Measurements from ENCODE around the gene FARP1. TPM values are rescaled to one million over a fixed set of nuclear protein-coding genes. Genes with fewer than 3 reads are reported as not detected.

The FARP1 gene
- total RNA-seq, 6 experiments from 2014 or later = 44.9 to 104 (median 80.0) TPM

GRCh38 chr13:98173431-98174152, 30.7 kb downstream of the FARP1 start:
- DNase-seq (peak; percentile 73 to 84 (median 75)), ATAC-seq (peak; percentile 86 to 90 (median 90))
- Histone ChIP-seq H3K9me3 (no peaks in the 10 kb centered on the region), H3K27me3 (no peaks in the 10 kb centered on the region), H3K4me3 (peak overlapping the region in 2 of 3 donors; percentile 9 to 25), H3K27ac (peak overlapping the region; percentile 71 to 89 (median 74)), H3K4me1 (peaks cover 0 to 40% (median 23%) of the 10 kb centered on the region in 4 donors), H3K36me3 (no peaks in the 10 kb centered on the region)
- intact Hi-C loops (cut with DNase I) = no loop called here
- TF ChIP-seq, protein P1, sequence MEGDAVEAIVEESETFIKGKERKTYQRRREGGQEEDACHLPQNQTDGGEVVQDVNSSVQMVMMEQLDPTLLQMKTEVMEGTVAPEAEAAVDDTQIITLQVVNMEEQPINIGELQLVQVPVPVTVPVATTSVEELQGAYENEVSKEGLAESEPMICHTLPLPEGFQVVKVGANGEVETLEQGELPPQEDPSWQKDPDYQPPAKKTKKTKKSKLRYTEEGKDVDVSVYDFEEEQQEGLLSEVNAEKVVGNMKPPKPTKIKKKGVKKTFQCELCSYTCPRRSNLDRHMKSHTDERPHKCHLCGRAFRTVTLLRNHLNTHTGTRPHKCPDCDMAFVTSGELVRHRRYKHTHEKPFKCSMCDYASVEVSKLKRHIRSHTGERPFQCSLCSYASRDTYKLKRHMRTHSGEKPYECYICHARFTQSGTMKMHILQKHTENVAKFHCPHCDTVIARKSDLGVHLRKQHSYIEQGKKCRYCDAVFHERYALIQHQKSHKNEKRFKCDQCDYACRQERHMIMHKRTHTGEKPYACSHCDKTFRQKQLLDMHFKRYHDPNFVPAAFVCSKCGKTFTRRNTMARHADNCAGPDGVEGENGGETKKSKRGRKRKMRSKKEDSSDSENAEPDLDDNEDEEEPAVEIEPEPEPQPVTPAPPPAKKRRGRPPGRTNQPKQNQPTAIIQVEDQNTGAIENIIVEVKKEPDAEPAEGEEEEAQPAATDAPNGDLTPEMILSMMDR (IDR thresholded peaks at IDR 0.05) = no peak
- TF ChIP-seq POLR2A (IDR thresholded peaks at IDR 0.05) = peak; percentile 59
- WGBS (ENCODE audit: insufficient coverage, low coverage, low lambda C conversion rate, missing lambda C conversion rate) = 12% methylated on average over 9 of the region's 9 CpGs

DNA sequence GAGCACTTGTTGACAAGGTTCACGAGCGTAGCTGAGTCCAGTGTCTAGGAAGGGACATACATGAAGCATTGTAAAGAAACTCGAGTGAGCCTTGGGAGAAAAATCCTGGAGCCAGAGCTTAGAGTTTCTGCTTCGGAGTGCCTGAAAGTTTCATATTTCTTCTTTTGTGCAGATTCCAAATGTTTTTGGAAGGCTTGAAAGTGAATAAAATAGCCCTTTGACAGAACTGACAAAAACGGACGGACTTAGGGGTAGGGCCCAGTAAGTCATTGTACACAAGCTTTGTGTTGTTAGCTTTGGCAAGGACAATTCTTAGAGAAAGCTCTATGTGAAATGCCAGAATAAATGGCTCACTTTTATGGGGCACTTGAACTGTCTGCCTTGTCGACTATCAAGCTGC, 31.4 kb downstream of the FARP1 start:
- H3K27ac ChIP-seq = peak overlapping the region; percentile 63 to 89 (median 74)
- H3K27me3 ChIP-seq = no peaks in the 10 kb centered on the region
- H3K9me3 ChIP-seq = no peaks in the 10 kb centered on the region
- DNase-seq (no peak), ATAC-seq (peak; percentile 37 to 59 (median 44))
- H3K4me1 ChIP-seq = peaks cover 0 to 40% (median 23%) of the 10 kb centered on the region in 4 donors
- TF ChIP-seq, protein P1 (IDR thresholded peaks at IDR 0.05) = no peak
- TF ChIP-seq POLR2A (IDR thresholded peaks at IDR 0.05) = no peak
- intact Hi-C loops (cut with DNase I) = no loop called here
- 23% methylated on average over 7 of the region's 7 CpGs for WGBS (ENCODE audit: insufficient coverage, low coverage, low lambda C conversion rate, missing lambda C conversion rate)
- no peaks in the 10 kb centered on the region for H3K36me3 ChIP-seq
- peak overlapping the region in 2 of 3 donors; percentile 9 to 25 for H3K4me3 ChIP-seq

DNA sequence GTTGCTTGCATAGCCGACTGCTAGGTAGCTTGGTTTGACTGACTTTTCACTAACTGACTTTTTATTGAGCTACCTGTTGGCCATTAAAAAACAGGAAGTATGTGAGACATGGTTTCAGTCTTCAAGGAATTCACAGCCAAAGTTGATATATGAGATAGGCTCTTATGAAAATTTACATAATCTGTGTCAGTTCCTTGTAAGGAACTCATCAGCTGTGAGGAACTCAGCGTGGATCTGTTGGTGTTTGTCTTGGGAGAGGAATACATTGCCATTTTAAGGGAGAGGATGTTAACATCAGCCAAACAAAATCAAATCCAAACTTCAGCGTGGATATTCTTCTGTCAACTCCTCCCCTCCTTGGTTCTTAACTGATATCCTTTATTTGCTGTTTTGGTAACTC, 32.1 kb downstream of the FARP1 start:
- Histone ChIP-seq H3K9me3 (no peaks in the 10 kb centered on the region), H3K27me3 (no peaks in the 10 kb centered on the region), H3K4me3 (no peak overlapping the region), H3K27ac (peak overlapping the region; percentile 63 to 89 (median 74)), H3K36me3 (no peaks in the 10 kb centered on the region), H3K4me1 (peaks cover 0 to 40% (median 23%) of the 10 kb centered on the region in 4 donors)
- no peak for TF ChIP-seq POLR2A (IDR thresholded peaks at IDR 0.05)
- TF ChIP-seq, protein P1 (IDR thresholded peaks at IDR 0.05) = no peak
- no peak for DNase-seq
- intact Hi-C loops (cut with DNase I) = no loop called here
- WGBS (ENCODE audit: insufficient coverage, low coverage, low lambda C conversion rate, missing lambda C conversion rate) = 43% methylated on average over 3 of the region's 3 CpGs
- no peak for ATAC-seq

- DNase-seq (no peak), ATAC-seq (no peak)
- Histone ChIP-seq H3K9me3 (no peaks in the 10 kb centered on the region), H3K36me3 (no peaks in the 10 kb centered on the region), H3K4me3 (no peak overlapping the region), H3K27ac (no peak overlapping the region), H3K27me3 (no peaks in the 10 kb centered on the region), H3K4me1 (peaks cover 0 to 40% (median 23%) of the 10 kb centered on the region in 4 donors)
- no peak for TF ChIP-seq POLR2A (IDR thresholded peaks at IDR 0.05)
- TF ChIP-seq, protein P1 (IDR thresholded peaks at IDR 0.05) = no peak
- WGBS (ENCODE audit: insufficient coverage, low coverage, low lambda C conversion rate, missing lambda C conversion rate) = 51% methylated on average over 2 of the region's 3 CpGs
- intact Hi-C loops (cut with DNase I) = no loop called here
Observed at GRCh38 chr13:98175823-98176222, 32.9 kb downstream of the FARP1 start.
